NCI-H774 (cell line): ENCODE data around the gene LMAN1L.
"Not testable (repeated sequence)": the region's sequence is repeated elsewhere in the genome, so short reads cannot be mapped to it uniquely, and the experiment has no call there.

ENCODE experiments used
- DNase-seq: peaks from one replicate; lab custom pipeline; 2025; lab: John Stamatoyannopoulos, UW

The LMAN1L gene

DNA sequence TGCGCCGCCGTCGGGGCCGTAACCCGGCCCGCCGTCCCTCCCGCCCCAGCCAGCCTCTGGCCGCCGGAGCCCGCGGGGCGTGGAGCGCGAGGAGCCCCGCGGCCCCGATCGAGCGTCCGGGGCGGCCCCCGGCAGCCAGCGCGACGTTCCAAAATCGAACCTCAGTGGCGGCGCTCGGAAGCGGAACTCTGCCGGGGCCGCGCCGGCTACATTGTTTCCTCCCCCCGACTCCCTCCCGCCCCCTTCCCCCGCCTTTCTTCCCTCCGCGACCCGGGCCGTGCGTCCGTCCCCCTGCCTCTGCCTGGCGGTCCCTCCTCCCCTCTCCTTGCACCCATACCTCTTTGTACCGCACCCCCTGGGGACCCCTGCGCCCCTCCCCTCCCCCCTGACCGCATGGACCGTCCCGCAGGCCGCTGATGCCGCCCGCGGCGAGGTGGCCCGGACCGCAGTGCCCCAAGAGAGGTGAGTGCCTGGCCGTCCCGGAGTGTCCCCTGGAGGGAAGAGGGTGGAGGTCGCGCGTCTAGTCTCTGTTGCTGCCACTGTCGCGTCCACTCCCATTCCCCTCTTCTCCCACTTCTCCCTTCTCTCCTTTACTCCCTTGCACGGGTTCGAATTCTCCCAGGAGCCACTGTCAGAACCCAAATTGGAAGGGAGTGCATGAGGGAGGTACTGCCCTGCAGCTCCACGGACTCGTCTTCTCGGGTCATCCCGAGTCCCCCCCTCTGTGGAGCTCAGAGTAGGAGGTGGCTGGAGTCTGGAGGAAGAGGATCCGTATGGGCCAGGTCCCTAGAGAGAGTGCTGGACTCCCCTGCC lies 30.2 kb upstream of the LMAN1L start:
- DNase-seq: no peak

DNA sequence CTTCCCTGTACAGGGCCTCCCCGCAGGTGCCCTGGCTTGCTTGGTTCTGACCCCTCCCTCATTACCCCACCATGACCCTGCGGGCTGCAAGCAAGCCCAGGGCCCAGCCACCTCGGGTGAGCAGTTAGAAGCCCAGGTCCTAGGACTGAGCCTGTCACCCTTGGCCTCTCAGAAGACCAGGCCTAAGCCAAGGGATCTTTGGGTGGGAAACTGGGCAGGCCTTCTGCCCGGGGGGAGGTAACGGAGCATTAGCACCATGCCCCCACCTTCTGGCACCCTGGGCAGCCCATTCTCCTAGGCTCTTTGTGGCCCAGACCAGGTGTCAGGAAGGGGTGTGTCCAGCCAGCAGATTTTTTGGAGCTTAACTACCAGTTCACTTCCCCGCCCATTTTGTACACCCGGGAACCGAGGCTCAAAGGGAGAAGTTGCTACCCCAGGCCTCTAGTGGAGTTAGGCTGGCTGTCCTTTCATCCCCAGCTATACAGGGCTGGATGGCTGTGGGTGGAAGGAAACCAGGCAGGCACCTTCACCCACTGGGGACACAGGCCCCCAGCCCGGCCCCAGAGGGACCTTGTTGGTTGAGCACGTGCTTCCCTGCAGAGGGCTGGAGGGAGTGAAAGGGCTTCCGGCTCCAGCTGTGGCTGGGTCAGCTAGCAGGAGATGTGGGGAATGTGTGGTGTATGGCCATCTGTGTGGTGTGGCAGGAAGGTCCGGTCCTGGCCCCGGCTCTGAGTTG lies 29.4 kb upstream of the LMAN1L start:
- no peak for DNase-seq

DNA sequence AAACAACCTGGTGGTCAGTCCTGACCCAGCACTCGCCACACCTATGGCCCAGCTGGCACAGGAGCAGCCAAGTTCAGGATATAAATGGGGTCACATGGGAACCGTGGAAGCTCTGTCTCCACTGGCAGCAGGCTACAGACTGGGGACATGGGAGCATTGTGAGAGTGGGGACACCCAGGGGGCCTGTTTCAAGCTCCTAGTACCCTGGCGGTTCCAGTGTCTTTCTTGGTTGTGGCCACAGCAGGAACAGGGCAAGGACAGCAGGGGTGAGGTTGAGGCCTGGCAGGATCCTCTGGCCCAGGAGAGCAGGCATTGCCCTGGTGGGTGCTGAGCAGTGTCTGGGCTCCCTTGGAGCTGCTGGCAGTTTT lies 28.8 kb upstream of the LMAN1L start:
- no peak for DNase-seq

DNA sequence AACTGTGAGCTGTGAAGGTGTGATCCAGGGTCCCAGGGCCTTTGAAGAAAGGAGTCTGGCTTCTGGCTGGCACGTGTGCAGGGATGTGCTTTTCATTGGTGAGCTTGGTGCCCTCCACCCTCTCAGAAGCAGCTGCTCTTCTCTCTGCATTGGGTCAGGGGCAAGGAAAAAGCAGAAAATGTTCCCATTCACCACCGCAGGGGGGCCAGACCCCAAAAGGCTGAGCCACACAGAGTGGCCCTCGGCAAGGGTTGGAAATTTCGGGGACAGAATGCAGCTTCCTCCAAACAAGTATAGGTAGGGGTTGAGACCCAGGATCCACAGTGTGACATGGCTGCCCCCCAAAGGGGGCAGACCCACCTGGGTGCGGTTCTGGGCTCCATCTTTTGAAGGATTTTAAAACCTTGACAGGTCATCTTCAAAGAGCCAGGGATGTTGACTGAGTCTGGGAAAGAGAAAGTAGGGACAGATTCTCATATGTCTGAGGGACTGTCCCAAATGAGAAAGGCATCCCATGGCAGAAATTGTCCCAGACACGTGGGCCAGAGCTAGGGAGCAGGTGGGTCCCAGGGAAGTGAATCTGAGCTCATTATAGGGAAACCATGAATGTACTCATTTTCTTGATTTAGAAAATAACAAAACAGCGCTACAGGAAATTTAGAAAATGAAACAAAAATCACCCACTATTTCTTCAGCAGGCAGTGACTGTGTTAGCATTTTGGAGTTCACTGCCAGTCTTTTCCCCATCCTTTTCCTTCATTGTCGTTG lies 28.0 kb upstream of the LMAN1L start:
- DNase-seq: no peak

DNA sequence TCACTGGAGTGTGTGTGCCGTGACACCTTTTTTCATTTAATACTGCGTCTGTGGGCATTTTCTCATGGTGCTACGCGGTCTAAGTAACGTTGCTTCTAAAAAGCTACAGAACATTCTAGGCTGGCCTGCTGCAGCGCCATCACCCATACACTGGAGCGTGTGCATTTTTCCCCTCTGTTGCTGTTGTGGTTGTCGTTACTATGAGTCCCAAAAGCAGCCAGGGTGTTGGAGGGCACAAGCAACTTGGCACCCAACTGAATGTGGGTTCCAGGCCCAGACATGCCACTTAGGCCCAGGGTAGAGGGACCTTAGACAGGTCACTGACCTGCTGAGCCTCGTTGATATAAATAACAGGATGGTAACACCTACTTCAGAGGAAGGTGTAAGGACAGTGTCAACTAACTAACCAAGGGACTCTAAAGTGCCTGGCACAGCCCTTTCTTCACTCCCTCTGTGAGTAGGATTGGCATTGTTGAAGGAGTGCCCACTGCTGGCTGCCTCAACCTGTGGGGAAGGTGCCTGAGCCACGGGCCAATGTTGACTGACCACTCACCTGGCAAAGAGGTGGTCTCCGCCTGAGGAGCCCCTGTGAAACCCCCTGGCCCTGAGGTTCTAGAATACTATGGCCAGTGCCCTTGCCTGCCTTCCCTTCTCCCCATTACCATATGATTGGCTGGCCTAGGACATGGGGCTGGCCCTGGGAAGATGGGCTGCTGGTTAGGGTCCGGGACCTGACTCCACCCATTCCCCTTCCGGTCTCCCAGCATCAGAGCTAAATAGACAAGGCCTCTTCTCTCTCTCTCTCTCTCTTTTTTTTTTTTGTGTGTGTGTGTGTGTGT lies 27.2 kb upstream of the LMAN1L start:
- DNase-seq: no peak

DNA sequence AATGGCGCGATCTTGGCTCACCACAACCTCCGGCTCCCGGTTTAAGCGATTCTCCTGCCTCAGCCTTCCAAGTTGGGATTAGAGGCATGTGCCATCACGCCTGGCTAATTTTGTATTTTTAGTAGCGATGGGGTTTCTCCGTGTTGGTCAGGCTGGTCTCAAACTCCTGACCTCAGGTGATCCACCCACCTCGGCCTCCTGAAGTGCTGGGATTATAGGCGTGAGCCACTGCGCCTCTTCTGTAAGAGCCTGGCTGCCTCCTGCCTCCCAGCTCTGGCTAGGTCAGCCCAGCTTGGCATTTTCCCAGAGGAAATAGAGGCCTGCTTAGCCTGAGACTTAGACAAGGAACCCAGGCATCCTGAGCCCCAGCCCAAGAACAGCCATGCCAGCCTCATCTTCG lies 26.6 kb upstream of the LMAN1L start:
- not testable (repeated sequence) for DNase-seq

DNA sequence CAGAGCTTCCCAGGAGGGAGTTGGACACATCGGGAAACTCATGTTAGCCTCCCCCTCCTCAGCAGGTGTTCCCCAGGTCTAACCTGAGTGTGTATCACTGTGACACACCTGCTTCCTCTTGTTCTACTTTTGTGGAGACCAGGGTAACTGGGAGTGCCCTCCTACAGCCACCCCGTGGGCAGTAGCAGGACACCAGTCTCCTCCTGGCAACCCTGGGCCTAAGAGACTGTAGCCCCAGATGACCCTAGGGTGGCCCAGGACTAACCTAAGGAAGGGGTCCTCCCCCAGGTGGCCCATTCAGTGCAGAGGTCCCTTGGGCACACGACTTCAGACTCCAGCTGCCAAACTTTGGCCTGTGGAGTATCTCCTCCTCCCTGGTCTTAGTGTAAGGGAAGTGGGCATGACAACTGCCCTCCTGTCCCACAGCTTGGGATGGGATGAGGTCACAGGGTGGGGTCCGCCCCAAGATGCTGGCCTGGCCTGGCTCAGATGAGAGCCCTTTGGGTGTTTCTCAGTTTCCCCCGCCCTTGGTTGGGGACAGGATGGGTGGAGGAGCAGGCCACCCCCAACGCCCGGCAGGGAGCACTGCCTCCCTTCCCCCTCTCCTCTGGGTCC lies 26.0 kb upstream of the LMAN1L start:
- DNase-seq: peak; percentile 7

DNA sequence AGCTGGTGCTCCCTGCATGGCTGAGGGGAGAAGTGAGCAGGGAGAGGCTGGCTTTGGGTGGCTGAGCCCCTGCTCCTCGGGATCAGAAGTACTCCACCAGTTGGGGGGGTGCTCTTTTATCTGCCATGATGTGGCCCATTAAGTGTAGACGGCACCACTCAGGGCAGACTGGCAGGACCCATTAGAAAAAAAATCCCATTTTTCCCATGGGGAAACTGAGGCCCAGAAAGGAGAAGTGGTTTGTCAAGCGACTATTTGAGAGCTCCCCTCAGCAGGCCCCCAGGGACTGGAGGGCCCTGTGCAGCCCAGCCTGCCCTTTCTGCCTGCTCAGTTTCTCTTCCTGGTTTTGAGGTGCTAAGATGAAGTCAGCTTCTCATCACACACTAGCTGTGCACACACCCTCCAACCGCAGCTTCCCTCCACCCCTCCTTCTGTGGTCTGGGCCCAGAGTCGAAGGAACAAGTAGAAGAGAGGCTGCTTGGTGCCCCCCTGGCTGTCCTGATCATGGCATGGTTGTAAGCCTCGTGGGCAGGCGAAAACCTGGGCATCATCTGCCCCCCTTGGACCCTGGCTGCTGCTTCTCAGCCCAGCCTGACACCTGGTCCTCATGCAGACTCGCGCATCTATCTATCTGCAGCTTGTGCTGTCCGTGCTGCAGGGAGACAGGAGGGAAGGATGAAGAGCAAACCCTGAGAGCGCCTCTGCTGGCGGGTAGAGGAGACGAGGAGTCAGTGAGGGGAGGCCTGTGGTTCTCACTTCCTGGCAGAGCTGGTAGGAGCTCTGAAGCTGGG lies 25.2 kb upstream of the LMAN1L start:
- DNase-seq: no peak

DNA sequence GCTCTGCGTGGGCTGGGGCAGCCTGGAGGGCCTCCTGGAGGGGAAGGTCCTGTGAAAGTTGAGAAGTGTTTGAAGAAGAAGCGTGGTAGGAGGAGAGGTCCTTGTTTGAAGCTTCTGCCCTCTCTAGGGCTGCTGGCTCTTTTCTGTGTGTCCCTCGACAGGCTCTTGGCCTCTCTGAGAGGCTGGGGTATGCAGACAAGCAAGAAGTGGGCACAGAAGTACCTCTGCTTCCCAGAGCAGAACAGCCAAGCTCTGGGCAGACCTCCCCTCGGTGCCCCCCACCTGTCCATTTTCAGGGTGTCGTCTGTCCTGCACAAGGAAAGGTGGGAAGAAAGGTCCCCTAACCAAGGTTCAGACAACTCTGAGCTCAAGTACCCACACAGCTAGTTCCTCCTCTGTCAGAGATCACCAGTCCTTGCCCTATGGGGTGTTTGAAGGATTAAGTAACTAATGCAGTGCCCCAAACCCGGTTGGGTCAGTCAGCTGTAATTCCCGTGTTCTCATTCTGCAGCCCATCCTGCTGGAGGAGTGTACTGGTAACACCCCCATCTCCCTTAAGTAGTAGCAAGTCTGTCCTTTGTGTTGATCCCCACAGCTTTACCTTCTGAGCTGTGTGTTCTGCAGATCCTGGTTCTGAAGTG lies 24.5 kb upstream of the LMAN1L start:
- no peak for DNase-seq

DNA sequence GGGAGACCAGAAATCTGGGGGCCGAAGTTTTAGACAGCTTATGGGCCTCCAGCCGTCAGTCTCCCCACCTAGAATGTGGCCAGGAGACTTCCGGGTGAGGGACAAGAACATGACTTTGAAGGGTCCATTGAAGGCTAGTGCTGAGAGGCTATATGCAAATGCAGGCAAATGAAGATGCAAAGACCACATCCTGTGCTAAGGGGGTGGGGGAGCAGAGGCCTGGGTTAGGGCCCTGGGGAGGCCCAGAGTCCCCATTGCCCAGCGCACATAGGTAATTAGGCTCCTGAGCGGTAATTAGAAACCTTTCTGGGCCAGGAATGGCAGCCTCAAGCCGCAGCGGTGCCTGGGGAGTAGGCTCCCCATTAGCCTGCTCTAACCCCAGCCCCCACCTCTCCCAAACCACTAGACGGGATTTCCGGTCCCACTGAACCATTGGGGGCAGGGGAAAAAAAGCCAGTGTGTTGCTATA lies 23.9 kb upstream of the LMAN1L start:
- DNase-seq: no peak

DNA sequence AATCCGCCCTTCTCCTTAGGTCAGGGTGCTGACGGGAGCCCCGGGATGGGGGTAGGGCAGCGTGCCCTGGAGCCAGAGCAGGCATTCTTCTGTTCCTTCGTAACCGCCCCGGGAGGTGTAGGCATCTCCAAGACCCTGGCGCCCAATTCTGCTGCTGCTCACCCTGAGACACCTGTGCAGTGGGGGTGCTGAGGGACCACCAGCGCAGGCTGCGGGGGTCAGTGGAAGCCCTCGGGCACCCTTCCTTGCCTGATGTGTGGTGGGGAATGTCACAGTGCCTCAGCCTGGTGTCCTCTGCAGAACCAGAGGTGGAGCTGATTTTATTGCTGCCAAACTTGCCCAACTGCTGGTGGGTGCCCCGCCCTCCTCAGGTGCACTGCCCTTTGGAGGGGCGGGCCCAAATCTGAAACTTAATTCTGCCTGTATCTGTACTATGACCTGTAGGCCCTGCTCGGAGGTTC lies 23.4 kb upstream of the LMAN1L start:
- no peak for DNase-seq

DNA sequence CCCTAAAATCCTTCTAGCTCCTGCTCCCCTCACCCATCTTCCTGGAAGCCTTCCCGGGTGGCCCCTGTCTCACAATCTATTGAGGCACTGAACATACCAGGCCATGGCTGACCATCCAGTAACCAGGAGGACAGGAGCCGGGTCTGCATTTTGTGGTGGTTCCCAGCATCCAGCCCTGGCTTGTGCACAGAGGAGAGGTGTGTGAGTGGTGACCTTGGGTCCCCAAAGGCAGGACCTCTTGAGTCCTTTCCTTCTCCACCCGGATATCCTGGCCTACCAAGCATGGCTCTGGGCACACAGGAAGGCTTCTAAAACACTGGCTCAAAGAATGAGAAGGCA lies 22.9 kb upstream of the LMAN1L start:
- DNase-seq: no peak

DNA sequence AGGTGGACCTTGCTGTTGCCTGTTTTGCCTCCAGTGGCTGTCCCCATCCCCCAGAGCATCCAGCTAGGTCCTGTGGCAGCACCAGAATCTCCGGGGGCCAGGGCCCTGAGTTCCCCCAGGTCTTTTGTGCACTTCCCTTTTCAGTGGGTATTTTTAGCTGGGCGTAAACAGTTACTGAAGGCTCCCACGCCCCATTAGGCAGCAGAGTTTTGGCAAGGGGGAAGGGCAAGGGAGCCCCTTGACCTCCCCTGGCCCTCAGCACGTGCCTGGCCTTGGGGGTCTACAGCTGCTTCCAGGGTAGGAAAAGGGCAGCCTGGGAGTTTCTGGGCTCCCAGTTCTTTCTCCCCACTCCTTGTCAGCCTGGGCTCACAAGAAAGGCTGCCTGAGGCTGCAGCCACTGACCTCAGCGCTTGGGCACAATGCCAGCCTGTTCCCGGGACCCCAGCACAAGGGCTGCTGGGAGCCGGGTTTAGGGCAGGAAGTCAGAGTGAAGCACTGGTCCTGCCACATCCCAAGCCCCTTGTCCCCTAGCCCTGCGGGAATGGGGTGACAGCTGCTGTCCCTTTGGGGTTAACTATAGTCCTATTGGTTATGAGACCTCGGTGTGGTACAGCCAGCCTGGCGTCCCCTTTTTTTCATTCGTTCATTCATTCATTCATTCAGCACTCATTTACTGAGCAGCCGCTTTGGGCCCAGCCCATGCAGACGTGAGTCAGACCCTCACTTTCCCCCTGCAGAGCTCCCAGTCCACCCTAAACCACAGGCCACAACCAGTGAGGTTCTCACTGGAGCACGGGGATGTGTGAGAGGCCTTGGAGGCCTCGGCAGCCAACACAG lies 22.3 kb upstream of the LMAN1L start:
- DNase-seq: no peak

DNA sequence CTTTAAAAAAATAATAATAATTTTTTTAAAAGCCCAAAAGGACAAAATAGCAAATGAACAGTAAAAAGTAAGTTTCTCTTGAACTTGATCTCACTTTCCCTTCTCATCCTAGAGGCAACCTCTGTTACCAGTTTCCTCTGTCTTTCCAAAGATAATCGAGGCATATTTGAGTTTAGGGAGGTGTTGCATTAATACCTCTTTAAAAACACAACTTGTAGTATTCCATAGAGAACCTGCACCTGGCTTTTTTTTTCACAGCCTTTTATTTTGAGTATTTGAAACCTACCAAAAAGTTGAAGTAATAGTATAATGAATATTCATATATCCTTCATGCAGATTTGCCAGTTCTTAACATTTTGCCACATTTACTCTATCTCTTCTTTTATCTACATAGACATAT lies 21.6 kb upstream of the LMAN1L start:
- DNase-seq: no peak

DNA sequence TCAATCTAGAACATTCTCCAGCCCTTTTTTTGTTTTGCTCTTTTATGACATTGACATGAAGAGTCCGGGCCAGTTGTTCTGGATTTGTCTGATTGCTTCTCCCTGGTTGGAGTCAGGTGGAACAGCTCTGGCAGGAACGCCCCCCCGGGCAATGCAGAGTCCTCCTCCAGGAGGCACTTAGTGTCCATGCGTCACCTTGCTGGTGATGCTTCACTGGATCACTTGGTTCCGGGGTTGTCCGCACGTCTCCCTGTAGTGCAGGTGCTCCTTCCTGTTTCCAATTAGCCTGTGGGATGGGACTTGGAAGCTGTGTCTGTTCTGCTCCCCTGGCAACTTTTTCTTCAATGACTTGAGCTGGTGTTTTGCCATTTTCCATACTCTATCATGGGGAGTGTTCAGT lies 21.0 kb upstream of the LMAN1L start:
- DNase-seq: no peak

DNA sequence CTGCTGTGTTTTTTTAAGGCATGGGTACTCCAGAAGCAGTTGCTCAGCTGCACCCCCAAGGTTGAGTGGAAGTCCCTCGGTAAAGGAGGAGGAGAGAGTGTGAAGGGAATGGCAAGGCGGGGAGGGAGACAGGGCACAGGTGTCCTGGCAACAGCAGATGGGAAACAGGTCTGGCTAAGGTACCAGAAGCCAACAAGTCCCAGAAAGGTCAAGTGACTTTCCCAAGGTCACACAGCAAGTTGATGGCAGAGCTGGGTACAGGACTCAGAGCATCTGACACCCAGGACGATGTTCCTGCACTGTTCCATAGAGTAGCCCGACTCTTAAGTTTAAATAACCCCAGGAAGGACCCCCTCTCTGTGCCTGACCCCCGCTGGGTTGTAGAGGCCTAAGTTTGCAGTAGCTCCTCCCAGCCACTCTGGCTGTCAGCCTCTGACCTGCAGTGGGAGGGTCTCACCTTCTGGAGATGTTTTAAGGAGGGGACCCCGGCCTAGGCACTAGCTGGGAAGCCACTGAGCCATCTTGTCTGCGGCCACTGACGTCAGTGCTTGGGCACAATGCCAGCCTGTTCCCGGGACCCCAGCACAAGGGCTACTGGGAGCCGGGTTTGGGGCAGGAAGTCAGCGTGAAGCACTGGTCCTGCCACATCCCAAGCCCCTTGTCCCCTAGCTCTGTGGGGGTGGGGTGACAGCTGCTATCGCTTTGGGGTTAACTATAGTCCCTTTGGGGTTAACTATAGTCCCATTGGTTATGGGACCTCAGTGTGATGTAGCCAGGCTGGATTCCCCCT lies 20.2 kb upstream of the LMAN1L start:
- no peak for DNase-seq

DNA sequence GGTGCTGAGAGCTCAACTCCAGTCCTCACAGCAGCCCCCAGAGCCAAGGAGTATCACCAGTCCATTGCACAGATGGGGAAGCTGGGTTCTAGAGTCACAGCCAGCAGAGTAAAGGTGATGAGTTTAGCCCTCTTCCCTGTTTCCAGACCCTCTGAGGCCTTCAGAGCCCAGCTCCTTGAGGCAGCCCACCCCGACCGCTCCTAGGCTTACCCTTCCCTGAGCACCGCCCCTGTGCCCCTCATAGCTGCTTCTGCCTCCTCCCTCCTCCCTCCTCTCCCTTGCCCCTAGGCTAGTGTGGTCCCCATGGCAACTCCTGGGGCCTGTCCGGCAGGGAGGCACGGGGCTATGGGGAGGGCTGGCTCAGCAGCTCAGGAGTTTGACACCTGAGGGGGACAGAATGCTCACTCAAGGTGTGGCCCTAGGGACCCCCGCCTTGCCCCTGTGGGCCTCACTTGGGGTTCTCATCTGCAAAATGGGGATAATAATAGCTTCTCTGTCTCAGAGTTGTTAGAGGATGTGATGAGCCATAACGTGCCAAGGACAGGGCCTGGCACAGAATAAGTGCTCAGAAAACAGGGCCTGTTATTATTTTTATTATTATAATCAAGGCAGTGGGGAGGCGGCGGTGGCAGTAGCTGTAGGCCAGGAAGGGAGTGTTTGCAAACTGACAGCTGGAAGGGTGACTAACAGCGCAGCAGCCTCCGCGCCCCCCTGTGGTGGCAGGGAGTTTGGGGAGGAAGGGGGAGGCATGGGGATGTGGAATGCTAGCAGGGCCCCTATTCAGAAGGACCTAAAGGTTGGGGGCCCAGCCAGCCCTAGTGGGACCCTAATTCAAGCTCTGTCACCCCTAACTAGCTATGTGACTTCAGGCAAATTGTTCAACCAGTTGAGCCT lies 19.3 kb upstream of the LMAN1L start:
- DNase-seq: no peak
